H1 (cell line): ENCODE measurements around the gene NRSN1. TPM values are rescaled to one million over a fixed set of nuclear protein-coding genes. Genes with fewer than 3 reads are reported as not detected.

Experiments
- BACH1 ChIP-seq: IDR thresholded peaks from 2 replicates; pipeline ENCODE4 v1.6.1; 2012; ENCODE audit warnings: low read length, improper control_type of control experiment
- CREB1 ChIP-seq: IDR thresholded peaks from 2 replicates; pipeline ENCODE4 v1.6.1; 2012; ENCODE audit warnings: inconsistent platforms
- CTBP2 ChIP-seq: IDR thresholded peaks from 2 replicates; pipeline ENCODE4 v1.7.0; 2011; ENCODE audit warnings: borderline replicate concordance, mild to moderate bottlenecking, moderate library complexity, mixed read lengths, low read length; ENCODE audit not compliant: insufficient read depth, insufficient read length
- HDAC6 ChIP-seq: IDR thresholded peaks from one replicate; pipeline ENCODE4 v1.7.1; 2012; ENCODE audit warnings: low read depth, mild to moderate bottlenecking, inconsistent platforms, low read length, moderate library complexity
- RAD21 ChIP-seq, 2 experiments: IDR thresholded peaks in 1 of 2; conservative IDR thresholded peaks in 1 of 2; 2 replicates each; pipeline ENCODE4 v1.6.1; 2011; ENCODE audit warnings: low read depth in 2 of 2, low read length in 2 of 2, improper control_type of control experiment in 1 of 2, inconsistent platforms in 1 of 2, mild to moderate bottlenecking in 1 of 2, moderate library complexity in 1 of 2
- SP4 ChIP-seq: IDR thresholded peaks from 2 replicates; pipeline ENCODE4 v1.6.1; 2012; ENCODE audit warnings: low read length, inconsistent platforms
- polyA plus RNA-seq, 7 experiments: library from polyadenylated mRNA; depleted of rRNA in 3 of 7; stranded (reverse) in 5 of 7; unstranded in 2 of 7; fragments of >200 nt in 5 of 7; fragments of 200-250 nt in 2 of 7; gene quantifications; 1 replicate in 5 of 7; 2 replicates in 1 of 7; 4 replicates in 1 of 7; pipeline versions ENCODE4 v1.2.1 to v1.2.3, GENCODE V29; 2011 to 2013; ENCODE audit warnings: missing spikeins in 2 of 7, mixed read lengths in 2 of 7
- total RNA-seq: library from RNA; stranded (reverse); fragmentation: NEBNext Ultra II Directional; extraction: Animal tissue kit (Norgen Biotek cat#: 25700); gene quantifications from 2 replicates; pipeline ENCODE4 v1.2.1, GENCODE V29; 2021

The NRSN1 gene
- total and polyA plus RNA-seq, 2 of the 8 experiments (the other 6 are each of a cell fraction or from before 2014, with no cell fraction given): 0.15 to 0.78 TPM

GRCh38 chr6:24122139-24122538 lies 3.9 kb upstream of the NRSN1 start (continued):
- TF ChIP-seq BACH1: no peak
- no peak for TF ChIP-seq SP4
- TF ChIP-seq CREB1: no peak
- TF ChIP-seq RAD21 (IDR thresholded peaks at IDR 0.05 in 1 of 2, conservative IDR thresholded peaks at IDR 0.05 in 1 of 2; ENCODE audit: low read depth in 2 of 2, low read length in 2 of 2): no peak
- no peak for TF ChIP-seq HDAC6
- no peak for TF ChIP-seq CTBP2
